Fibroblast of villous mesenchyme (primary cell): ENCODE data around the gene PJA1. TPM values are rescaled to one million over a fixed set of nuclear protein-coding genes. Genes with fewer than 3 reads are reported as not detected.

ENCODE experiments used
- DNase-seq: peaks from one replicate; pipeline ENCODE4 v3.0.0-alpha.2; 2010; ENCODE audit warnings: low read depth
- H3K4me3 ChIP-seq: 2 replicates; pipeline ENCODE4 v1.5.1; 2011; ENCODE audit warnings: low read depth, mild to moderate bottlenecking, low read length
- total RNA-seq: library from RNA; depleted of rRNA; stranded (reverse); fragments of >200 nt; gene quantifications from 2 replicates; pipeline ENCODE4 v1.2.3, GENCODE V29; 2012
- TF ChIP-seq, protein P1 (sequence below): IDR thresholded peaks from 2 replicates; pipeline ENCODE4 v1.5.1; 2012; ENCODE audit warnings: low read depth, mild to moderate bottlenecking, low read length; ENCODE audit not compliant: insufficient read depth

Gene PJA1
- total RNA-seq, 1 donor = 28.1 TPM

DNA sequence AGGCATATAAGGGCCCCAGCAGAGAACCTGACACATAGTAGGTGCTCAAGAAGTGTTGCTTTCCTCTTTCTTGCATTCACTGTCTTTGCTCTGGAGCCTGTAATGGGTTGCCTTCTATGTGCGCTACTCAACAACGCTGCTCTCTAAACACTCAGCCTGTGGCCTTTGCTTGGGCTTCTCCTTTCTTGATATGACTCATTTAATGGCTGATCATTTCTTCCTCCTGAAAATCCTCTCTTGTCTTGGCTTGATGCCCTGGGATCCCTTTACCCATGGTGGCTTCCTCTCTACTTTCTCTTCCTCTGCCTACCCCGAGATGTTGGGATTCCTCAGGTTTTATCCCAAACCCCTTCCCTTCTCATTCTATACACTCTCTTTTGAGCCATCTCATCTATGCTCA, 19.9 kb upstream of the PJA1 start:
- TF ChIP-seq, protein P1, sequence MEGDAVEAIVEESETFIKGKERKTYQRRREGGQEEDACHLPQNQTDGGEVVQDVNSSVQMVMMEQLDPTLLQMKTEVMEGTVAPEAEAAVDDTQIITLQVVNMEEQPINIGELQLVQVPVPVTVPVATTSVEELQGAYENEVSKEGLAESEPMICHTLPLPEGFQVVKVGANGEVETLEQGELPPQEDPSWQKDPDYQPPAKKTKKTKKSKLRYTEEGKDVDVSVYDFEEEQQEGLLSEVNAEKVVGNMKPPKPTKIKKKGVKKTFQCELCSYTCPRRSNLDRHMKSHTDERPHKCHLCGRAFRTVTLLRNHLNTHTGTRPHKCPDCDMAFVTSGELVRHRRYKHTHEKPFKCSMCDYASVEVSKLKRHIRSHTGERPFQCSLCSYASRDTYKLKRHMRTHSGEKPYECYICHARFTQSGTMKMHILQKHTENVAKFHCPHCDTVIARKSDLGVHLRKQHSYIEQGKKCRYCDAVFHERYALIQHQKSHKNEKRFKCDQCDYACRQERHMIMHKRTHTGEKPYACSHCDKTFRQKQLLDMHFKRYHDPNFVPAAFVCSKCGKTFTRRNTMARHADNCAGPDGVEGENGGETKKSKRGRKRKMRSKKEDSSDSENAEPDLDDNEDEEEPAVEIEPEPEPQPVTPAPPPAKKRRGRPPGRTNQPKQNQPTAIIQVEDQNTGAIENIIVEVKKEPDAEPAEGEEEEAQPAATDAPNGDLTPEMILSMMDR = no peak
- DNase-seq = no peak
- no peak overlapping the region for H3K4me3 ChIP-seq

DNA sequence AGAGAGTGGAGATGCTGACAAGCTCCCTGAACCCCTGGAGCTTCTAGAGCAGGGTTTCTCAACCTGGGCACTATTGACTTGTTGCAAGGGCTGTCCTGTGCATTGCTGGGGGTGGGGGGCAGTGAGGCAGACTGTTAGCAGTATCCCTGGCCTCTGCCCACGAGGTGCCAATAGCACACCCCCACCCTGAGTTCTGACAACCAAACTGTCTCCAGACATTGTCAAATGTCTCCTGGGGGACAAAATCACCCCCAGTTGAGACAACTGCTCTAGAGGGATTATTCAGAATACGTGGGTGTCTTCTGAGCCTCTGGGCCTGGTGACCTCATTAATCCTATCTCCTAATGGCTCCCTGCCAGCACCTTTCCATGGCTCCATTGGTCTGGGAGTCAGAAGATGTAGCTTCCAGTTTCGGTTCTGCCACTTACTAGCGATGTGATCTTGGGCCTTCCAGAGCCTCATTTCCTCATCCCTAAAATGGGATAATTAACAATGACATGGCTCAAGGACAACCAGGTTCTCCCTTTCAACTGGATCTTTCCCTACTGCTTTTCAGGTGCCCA, 17.6 kb upstream of the PJA1 start:
- no peak for DNase-seq
- H3K4me3 ChIP-seq = no peak overlapping the region
- TF ChIP-seq, protein P1 = no peak

DNA sequence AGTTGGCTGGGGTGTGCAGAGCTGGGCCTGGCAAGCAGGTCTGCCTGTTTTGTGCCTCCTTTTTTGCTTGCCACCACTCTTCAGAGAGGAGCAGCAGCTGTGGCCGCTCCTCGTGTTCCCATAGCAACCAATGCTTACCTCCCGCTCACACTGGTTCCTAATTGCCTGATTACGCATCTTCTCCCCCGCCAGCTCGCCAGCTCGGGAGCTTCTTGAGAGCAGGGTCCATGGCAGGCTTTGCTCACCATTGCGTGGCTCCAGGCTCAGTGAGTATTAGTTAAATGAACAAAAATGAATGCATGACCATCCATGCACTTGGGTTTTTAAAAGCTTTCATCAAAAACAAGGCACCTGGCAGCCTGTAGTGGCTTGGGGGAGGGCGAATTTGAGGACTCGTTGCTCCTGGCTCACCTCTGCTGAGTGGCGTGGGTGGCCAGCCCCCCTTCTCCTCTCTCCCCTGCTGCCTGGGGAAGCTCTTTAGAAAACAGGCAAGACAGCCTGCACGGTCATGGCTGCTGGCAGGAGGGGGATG, 14.2 kb upstream of the PJA1 start:
- TF ChIP-seq, protein P1 = no peak
- no peak for DNase-seq
- H3K4me3 ChIP-seq = no peak overlapping the region

GRCh38 chrX:69178592-69178991, 13.3 kb upstream of the PJA1 start:
- TF ChIP-seq, protein P1 = no peak
- DNase-seq = no peak
- H3K4me3 ChIP-seq = no peak overlapping the region

DNA sequence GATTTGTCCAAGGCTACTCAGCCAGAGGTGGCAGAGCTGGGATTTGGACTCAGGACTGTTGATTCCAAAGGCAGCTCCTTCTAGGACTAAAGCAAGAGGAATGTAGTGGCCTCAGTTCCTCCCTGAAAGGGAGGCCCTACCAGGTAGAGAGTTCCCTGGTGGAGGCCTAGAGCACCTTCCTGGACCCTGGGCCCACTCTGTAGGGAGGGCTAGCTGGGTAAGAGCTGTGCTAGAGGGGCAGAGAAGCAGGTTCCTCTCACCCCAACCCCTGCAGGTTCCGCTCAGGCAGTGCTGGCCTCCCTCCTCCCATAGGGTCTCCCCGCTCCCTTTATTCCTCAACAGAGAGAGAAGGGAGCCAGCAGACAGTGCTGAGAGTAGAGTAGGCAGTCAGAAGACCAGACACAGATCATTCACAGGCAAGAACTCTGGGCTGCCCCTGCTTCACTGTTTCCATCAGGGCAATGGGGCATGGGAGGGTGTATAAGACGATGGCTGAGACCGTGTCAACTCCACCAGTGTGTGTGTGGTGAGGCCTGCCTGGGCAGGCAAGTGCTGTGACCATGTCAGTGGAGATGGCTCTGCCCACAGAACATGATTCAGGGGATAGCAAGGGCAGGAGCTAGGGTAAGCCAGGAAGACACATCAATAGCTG, 12.4 kb upstream of the PJA1 start:
- DNase-seq = no peak
- TF ChIP-seq, protein P1 = no peak
- no peak overlapping the region for H3K4me3 ChIP-seq

GRCh38 chrX:69176053-69176452, 10.8 kb upstream of the PJA1 start:
- TF ChIP-seq, protein P1 = no peak
- no peak overlapping the region for H3K4me3 ChIP-seq
- DNase-seq = no peak
